GM18909 (cell line): ENCODE measurements around the gene TBC1D19.

Experiments
- ATAC-seq: cut with Tn5 transposase; IDR thresholded peaks from one replicate; pipeline ENCODE4 v1.9.1; 2021; ENCODE audit warnings: mild to moderate bottlenecking; ENCODE audit not compliant: unreplicated experiment, poor library complexity

Gene TBC1D19

DNA sequence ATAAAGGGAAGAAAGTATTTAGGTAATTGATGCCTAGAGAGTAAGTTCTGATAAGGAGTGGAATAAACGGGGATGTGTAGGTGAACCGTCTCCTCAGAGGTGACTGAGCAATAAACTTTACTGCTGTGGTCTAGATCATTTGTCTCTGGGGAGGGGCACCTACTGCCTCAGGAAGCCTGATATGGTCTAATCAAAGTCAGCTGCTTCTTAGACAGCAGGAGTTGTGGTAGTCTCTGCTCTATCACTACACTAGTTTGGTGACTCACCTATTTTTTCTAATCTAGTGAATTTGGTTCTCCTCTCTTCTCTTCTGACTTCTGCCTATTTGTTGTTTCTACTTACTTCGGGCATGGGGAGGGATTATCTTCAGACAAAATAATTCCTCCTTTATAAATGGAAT is 181.6 kb downstream of the TBC1D19 start:
- ATAC-seq, result no peak

DNA sequence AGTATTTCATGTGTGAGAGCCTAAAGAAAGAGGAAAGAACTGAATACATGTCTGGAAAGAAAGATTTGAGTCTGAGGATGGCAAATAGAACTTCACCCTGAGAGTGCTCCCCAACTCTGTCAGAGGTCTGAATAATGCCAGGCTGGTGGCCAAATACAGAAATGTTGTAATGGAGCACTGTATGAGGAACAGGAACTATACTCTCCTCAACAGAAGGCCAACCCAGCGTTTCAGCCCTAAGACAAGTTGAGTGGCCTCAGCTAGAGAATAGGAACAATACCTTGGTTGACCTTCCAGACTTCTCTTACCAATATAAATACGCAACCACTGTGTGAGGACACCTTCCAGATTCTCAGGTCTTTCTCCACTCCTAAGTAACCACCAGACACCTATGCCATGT is 182.3 kb downstream of the TBC1D19 start:
- no peak for ATAC-seq

DNA sequence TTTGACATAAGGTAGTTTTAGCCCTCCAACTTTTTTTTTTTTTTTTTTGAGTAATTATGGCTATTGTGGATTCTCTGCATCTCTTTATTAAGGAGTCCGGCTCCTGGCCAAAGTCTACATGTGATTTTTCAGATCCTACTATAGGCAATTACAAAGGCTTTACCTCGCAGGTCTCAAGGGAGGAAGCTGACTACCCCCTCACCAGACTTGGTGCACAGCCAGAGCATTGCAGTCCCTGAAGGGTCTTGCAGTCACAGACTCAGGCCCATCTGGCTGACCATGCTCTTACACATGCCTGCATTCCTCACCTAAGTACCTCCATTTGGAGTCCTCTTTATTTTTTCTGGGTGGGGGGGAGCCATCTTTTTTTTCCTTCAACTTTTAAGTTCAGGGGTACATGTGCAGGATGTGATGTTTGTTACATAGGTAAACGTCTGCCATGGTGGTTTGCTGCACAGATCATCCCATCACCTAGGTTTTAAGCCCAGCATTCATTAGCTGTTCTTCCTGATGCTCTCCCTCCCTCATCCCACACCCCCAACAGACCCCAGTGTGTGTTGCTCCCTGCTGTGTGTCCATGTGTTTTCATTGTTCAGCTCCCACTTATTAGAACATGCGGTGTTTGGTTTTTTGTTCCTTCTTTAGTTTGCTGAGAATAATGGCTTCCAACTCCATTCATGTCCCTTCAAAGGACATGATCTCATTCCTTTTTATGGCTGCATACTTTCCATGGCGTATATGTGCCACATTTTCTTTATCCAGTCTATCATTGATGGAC is 188.4 kb downstream of the TBC1D19 start:
- ATAC-seq, result no peak

DNA sequence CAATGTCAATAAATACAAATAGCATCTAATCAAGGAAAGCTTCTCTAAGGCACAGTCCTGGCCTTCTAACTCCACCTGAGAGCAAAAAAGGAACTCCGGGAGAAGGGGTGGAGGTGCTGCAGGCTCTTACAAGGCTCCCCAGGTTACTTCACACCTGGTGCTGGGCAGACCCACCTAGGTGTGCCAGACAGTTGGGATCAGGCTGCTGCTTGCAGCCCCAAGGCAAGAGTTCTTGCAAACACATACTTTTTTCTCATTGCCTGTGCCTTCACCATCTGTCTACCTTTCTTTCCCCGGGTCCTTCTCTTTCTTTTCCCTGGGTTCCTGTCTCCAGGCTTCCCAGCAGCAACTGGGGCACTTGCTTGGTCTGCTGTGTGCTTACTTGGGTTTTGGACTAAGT is 195.3 kb downstream of the TBC1D19 start:
- no peak for ATAC-seq

- ATAC-seq, result no peak
Observed at GRCh38 chr4:26779674-26780073, 195.8 kb downstream of the TBC1D19 start.

GRCh38 chr4:26780539-26780938 is 196.7 kb downstream of the TBC1D19 start:
- ATAC-seq, result peak; percentile 89

GRCh38 chr4:26782168-26782829 is 198.4 kb downstream of the TBC1D19 start:
- no peak for ATAC-seq

DNA sequence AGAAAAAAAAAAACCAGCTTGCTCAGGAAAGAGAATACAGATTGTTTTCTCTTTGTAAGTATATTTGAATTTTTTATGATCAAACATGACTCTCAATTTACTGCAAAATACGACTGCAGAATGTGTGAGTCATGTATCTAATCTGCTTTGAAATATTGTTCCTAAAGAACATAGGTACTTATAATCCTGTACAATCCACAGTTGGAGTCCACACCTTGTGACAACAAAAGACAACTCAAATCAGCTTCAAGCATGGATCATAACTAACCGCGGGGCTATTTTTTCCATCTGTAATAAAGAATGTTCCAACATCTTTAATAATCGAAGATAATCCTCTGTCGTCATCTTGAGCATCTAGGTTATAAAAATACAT is 198.9 kb downstream of the TBC1D19 start:
- no peak for ATAC-seq

- ATAC-seq, result no peak
Observed at GRCh38 chr4:26784207-26784865, 200.5 kb downstream of the TBC1D19 start.

DNA sequence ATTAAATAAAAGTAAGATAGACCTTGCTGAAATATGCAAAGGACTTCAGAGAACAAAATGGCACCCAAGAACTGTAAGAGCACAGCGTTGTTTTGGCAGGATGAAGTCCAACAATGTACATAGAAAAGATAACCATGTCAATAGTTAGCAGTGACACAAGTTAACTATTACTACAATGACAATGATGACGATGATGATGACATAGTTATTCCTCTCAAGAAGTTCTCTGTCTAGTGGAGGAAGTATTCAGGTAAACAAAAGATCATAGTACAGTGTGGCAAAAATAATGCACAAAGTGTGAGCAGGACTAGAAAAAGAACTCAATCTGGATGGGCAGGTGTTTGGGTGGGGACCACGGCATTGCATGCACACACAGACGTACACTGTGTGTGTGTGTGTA is 201.4 kb downstream of the TBC1D19 start:
- ATAC-seq, result no peak

DNA sequence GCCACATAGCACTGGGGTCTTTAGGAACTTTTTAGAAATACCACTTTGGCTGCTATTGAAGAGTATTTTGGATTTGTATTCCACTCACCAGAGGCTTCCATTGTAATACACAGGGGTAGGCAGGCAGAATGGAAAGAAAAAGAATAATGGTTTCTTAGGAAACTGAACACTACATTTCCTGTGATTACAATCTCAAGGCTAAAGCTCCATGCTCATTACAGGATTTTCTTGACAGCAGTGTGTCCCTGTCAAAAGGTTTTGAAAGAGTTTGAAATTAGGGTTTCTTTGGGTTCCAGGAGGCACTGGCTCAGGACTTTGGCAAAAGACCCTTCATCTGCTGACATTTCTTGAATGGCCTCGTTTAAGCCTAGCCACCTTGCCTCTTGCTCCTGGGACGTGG is 201.9 kb downstream of the TBC1D19 start:
- no peak for ATAC-seq

- ATAC-seq, result no peak
Observed at GRCh38 chr4:26786916-26787315, 203.0 kb downstream of the TBC1D19 start.

GRCh38 chr4:26787461-26788340 is 203.8 kb downstream of the TBC1D19 start:
- peak; percentile 54 for ATAC-seq

- no peak for ATAC-seq
Observed at GRCh38 chr4:26788341-26788733, 204.5 kb downstream of the TBC1D19 start.

- no peak for ATAC-seq
Observed at GRCh38 chr4:26789208-26789607, 205.3 kb downstream of the TBC1D19 start.

DNA sequence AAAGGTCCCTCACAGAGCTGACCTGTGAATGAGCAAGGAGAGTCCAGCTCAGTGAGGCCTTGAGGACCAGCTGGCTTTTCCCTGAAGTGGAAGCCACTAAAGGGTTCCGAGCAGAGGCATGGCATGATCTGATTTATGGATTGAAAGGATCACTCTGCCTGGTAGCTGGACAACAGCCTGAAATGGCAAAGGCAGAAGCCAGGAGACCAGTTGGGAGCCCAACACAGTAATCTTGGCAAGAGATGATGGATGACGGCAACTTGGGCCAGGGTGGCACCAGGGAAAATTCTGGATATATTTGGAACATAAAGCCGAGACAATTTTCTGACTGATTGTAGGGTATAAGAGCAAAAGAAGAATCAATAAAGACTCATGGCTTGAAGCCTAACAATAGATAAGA is 207.5 kb downstream of the TBC1D19 start:
- no peak for ATAC-seq

- no peak for ATAC-seq
Observed at GRCh38 chr4:26792639-26793038, 208.8 kb downstream of the TBC1D19 start.

- no peak for ATAC-seq
Observed at GRCh38 chr4:26793735-26794134, 209.9 kb downstream of the TBC1D19 start.

GRCh38 chr4:26796081-26796480 is 212.2 kb downstream of the TBC1D19 start:
- no peak for ATAC-seq

DNA sequence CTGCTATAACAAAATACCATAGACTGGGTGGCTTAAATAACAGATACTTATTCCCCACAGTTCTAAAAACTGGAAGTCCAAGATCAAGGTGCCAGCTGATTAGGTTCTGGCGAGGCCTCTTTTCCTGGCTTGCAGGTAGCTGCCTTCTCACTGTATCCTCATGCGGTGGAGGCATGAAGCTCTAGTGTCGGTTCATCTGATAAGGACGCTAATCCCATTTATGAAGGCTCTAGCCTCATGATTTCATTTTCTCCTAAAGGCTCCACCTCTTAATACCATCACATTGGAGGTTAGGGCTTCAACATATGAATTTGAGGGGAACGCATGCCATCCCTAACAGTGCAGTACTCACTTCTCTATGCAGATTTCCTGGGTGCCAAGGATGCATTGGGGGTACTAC is 218.9 kb downstream of the TBC1D19 start:
- no peak for ATAC-seq
